Stomach (tissue), 9 donors: ENCODE data around the gene RANBP17. TPM values are rescaled to one million over a fixed set of nuclear protein-coding genes. Genes with fewer than 3 reads are reported as not detected.

Experiments used
- DNase-seq, 2 donors: peaks; one replicate each; pipeline versions ENCODE4 v3.0.0 to v3.0.0-alpha.2; 2013 to 2019
- H3K27ac ChIP-seq, 5 donors: fragments of 200-600 bp in 4 of 5; sonication (generic) in 4 of 5; one replicate each; pipeline ENCODE4 v1.5.1; 2013 to 2019; ENCODE audit warnings: mild to moderate bottlenecking in 1 of 5, moderate library complexity in 1 of 5
- H3K27me3 ChIP-seq, 3 donors: fragments of 200-600 bp; sonication (generic); one replicate each; pipeline ENCODE4 v1.5.1; 2017 to 2019; ENCODE audit warnings: mixed run types in 1 of 3
- H3K36me3 ChIP-seq, 4 donors: fragments of 200-600 bp; sonication (generic); 1 replicate in 3 of 4; 2 replicates in 1 of 4; pipeline ENCODE4 v1.5.1; 2016 to 2019
- H3K4me1 ChIP-seq, 4 donors: fragments of 200-600 bp; sonication (generic); one replicate each; pipeline ENCODE4 v1.5.1; 2016 to 2019
- H3K4me3 ChIP-seq, 4 donors: fragments of 200-600 bp; sonication (generic) in 3 of 4; one replicate each; pipeline ENCODE4 v1.5.1; 2016 to 2019; ENCODE audit warnings: mild to moderate bottlenecking in 1 of 4
- H3K9me3 ChIP-seq, 4 donors: fragments of 200-600 bp; sonication (generic); one replicate each; pipeline ENCODE4 v1.5.1; 2016 to 2019
- CTCF ChIP-seq, 7 experiments: fragments of 450-650 bp in 4 of 7; fragments of 200-600 bp in 3 of 7; sonication (generic) in 3 of 7; IDR thresholded peaks; one replicate each; pipeline ENCODE4 v1.5.1; 2016 to 2019; ENCODE audit warnings: antibody characterized with exemption in 7 of 7, control low read depth in 2 of 7, mild to moderate bottlenecking in 1 of 7
- EP300 ChIP-seq: sonication (generic); formaldehyde crosslinking; IDR thresholded peaks from one replicate; pipeline ENCODE4 v1.6.1; 2017; ENCODE audit warnings: antibody characterized with exemption
- POLR2A ChIP-seq, 4 donors: fragments of 450-650 bp; IDR thresholded peaks; one replicate each; pipeline ENCODE4 v1.6.1; 2016; ENCODE audit warnings: antibody characterized with exemption in 4 of 4, control low read depth in 2 of 4, mild to moderate bottlenecking in 1 of 4, moderate library complexity in 1 of 4
- POLR2AphosphoS5 ChIP-seq, 3 donors: sonication (generic); formaldehyde crosslinking; IDR thresholded peaks; one replicate each; pipeline ENCODE4 v1.6.1; 2016; ENCODE audit warnings: antibody characterized with exemption in 3 of 3
- WGBS, 5 donors: extraction: QIAGEN DNeasy Blood & Tissue Kit in 3 of 5; methylation state at CpG; one replicate each; pipeline versions ENCODE4 v1.1.5 to v1.1.7; 2013 to 2018; 5-methylcytosine and 5-hydroxymethylcytosine counted together
- intact Hi-C: fragments of 100-400 bp; cut with DNase I; formaldehyde crosslinking; loops from one replicate; pipeline ENCODE4 v1.15.1; 2023; ENCODE audit warnings: low total_unique reads
- polyA plus RNA-seq, 3 donors: library from polyadenylated mRNA; stranded (reverse); fragments of 200-250 nt; gene quantifications; one replicate each; pipeline ENCODE4 v1.2.3, GENCODE V29; 2013
- total RNA-seq, 5 donors: library from RNA; depleted of rRNA; stranded (reverse); fragments of >200 nt; gene quantifications; one replicate each; pipeline versions ENCODE4 v1.1.0 to v1.2.3, GENCODE V29; 2014 to 2016
- donor health status: healthy with polysubstance abuse.
- donor health status: Bipolar disorder and iron deficiency.
- donor health status: healthy.

The RANBP17 gene
- total and polyA plus RNA-seq, 8 donors: 1.4 to 75.6 (median 10.5) TPM

GRCh38 chr5:171131497-171131896 is 269.7 kb downstream of the RANBP17 start:
- no peak overlapping the region for H3K27ac ChIP-seq
- no peak overlapping the region for H3K4me3 ChIP-seq
- DNase-seq: peak in 1 of 2 donors; percentile 9
- TF ChIP-seq CTCF (IDR thresholded peaks at IDR 0.05) (no peak), POLR2AphosphoS5 (IDR thresholded peaks at IDR 0.05) (no peak), POLR2A (IDR thresholded peaks at IDR 0.05) (no peak), EP300 (no peak)
- H3K4me1 ChIP-seq: no peaks in the 10 kb centered on the region
- H3K9me3 ChIP-seq: no peaks in the 10 kb centered on the region
- H3K36me3 ChIP-seq: no peaks in the 10 kb centered on the region
- intact Hi-C loops: no loop called here
- H3K27me3 ChIP-seq: no peaks in the 10 kb centered on the region

GRCh38 chr5:171137768-171138525 is 276.1 kb downstream of the RANBP17 start:
- no peak for DNase-seq
- 45 to 71% (median 68%) methylated on average over 1 of the region's 1 CpG for WGBS, 5 donors
- Histone ChIP-seq H3K27ac (no peak overlapping the region), H3K36me3 (no peaks in the 10 kb centered on the region), H3K4me3 (no peak overlapping the region), H3K9me3 (no peaks in the 10 kb centered on the region), H3K27me3 (no peaks in the 10 kb centered on the region), H3K4me1 (no peaks in the 10 kb centered on the region)
- TF ChIP-seq EP300 (no peak), CTCF (IDR thresholded peaks at IDR 0.05) (no peak), POLR2A (IDR thresholded peaks at IDR 0.05) (no peak), POLR2AphosphoS5 (IDR thresholded peaks at IDR 0.05) (no peak)
- intact Hi-C loops: no loop called here

GRCh38 chr5:171139227-171139626 is 277.4 kb downstream of the RANBP17 start:
- no peaks in the 10 kb centered on the region for H3K9me3 ChIP-seq
- no peaks in the 10 kb centered on the region for H3K36me3 ChIP-seq
- intact Hi-C loops: no loop called here
- H3K27me3 ChIP-seq: no peaks in the 10 kb centered on the region
- no peak for DNase-seq
- no peaks in the 10 kb centered on the region for H3K4me1 ChIP-seq
- no peak overlapping the region for H3K27ac ChIP-seq
- H3K4me3 ChIP-seq: no peak overlapping the region
- TF ChIP-seq EP300: no peak
- no peak for TF ChIP-seq POLR2A (IDR thresholded peaks at IDR 0.05)
- no peak for TF ChIP-seq POLR2AphosphoS5 (IDR thresholded peaks at IDR 0.05)
- TF ChIP-seq CTCF (IDR thresholded peaks at IDR 0.05): no peak

GRCh38 chr5:171142617-171143016 is 280.8 kb downstream of the RANBP17 start:
- H3K4me1 ChIP-seq: no peaks in the 10 kb centered on the region
- no peaks in the 10 kb centered on the region for H3K9me3 ChIP-seq
- DNase-seq: no peak
- H3K27me3 ChIP-seq: no peaks in the 10 kb centered on the region
- H3K4me3 ChIP-seq: no peak overlapping the region
- no peaks in the 10 kb centered on the region for H3K36me3 ChIP-seq
- TF ChIP-seq POLR2A (IDR thresholded peaks at IDR 0.05) (no peak), POLR2AphosphoS5 (IDR thresholded peaks at IDR 0.05) (no peak), EP300 (no peak), CTCF (IDR thresholded peaks at IDR 0.05) (no peak)
- no peak overlapping the region for H3K27ac ChIP-seq
- intact Hi-C loops: no loop called here
